ENCODE measurements around the gene DCC.

GRCh38 chr18:53266850-53267249 lies 926.9 kb downstream of the DCC start:
- TF ChIP-seq POLR2AphosphoS5 (IDR thresholded peaks at IDR 0.05; ENCODE audit: borderline replicate concordance, low read depth, low read length) (no peak), EZH2 (IDR thresholded peaks at IDR 0.05) (no peak), FOXP2 (optimal IDR thresholded peaks at IDR 0.05; ENCODE audit: control extremely low read depth, extremely low read length, insufficient read depth) (no peak)

Data from SK-N-MC (cell line).